GM19238 (cell line): ENCODE data around the gene RPL21.

Experiments
- DNase-seq: peaks from one replicate; pipeline ENCODE4 v3.0.0; 2011; ENCODE audit warnings: low spot score; ENCODE audit not compliant: insufficient read length

RPL21 gene

GRCh38 chr13:27258637-27259386, 7.5 kb downstream of the RPL21 start:
- no peak for DNase-seq

GRCh38 chr13:27259831-27260230, 8.5 kb downstream of the RPL21 start:
- no peak for DNase-seq

GRCh38 chr13:27261396-27261795, 10.0 kb downstream of the RPL21 start:
- DNase-seq = no peak

- no peak for DNase-seq
Measured at GRCh38 chr13:27263438-27263837, 12.1 kb downstream of the RPL21 start.

- no peak for DNase-seq
Measured at GRCh38 chr13:27264181-27264580, 12.8 kb downstream of the RPL21 start.

- DNase-seq = no peak
Measured at GRCh38 chr13:27264648-27265047, 13.3 kb downstream of the RPL21 start.

GRCh38 chr13:27266917-27267316, 15.6 kb downstream of the RPL21 start:
- DNase-seq = no peak

- DNase-seq = no peak
Measured at GRCh38 chr13:27267596-27267995, 16.2 kb downstream of the RPL21 start.

GRCh38 chr13:27269114-27269665, 17.8 kb downstream of the RPL21 start:
- no peak for DNase-seq

- DNase-seq = peak; percentile 77
Measured at GRCh38 chr13:27270594-27271520, 19.5 kb downstream of the RPL21 start, which contains the start of gene RASL11A. Gene RASL11A (plus strand): TSS chr13:27270830. CDS start chr13:27270945, 115 bp downstream.

- DNase-seq = no peak
Measured at GRCh38 chr13:27271570-27272096, 20.3 kb downstream of the RPL21 start.

- no peak for DNase-seq
Measured at GRCh38 chr13:27273658-27274425, 22.5 kb downstream of the RPL21 start.

GRCh38 chr13:27274631-27275030, 23.3 kb downstream of the RPL21 start:
- DNase-seq = no peak

- no peak for DNase-seq
Measured at GRCh38 chr13:27276188-27276587, 24.8 kb downstream of the RPL21 start.

GRCh38 chr13:27279506-27279905, 28.1 kb downstream of the RPL21 start:
- DNase-seq = no peak

- DNase-seq = no peak
Measured at GRCh38 chr13:27280009-27280656, 28.8 kb downstream of the RPL21 start.

GRCh38 chr13:27280841-27281240, 29.5 kb downstream of the RPL21 start:
- no peak for DNase-seq

GRCh38 chr13:27281420-27281819, 30.1 kb downstream of the RPL21 start:
- no peak for DNase-seq

GRCh38 chr13:27283906-27284493, 32.6 kb downstream of the RPL21 start:
- no peak for DNase-seq

- DNase-seq = no peak
Measured at GRCh38 chr13:27288392-27288791, 37.0 kb downstream of the RPL21 start.
